Dendritic cell treated with granulocyte-macrophage colony-stimulating factor and Interleukin-4, amounts not matched to agents 40 ng/mL and 50 ng/mL, for 4 days (primary cell): Measurements from ENCODE around the gene ARHGAP21.
"Not testable (repeated sequence)": the region's sequence is repeated elsewhere in the genome, so short reads cannot be mapped to it uniquely, and the experiment has no call there.

ENCODE experiments used
- H3K27ac Mint-ChIP-seq: one replicate; pipeline ENCODE4 v1.8.0; 2022; ENCODE audit warnings: mild to moderate bottlenecking, mixed read lengths
- H3K27me3 Mint-ChIP-seq: one replicate; pipeline ENCODE4 v1.8.0; 2022; ENCODE audit warnings: mild to moderate bottlenecking, mixed read lengths
- H3K36me3 Mint-ChIP-seq: one replicate; pipeline ENCODE4 v1.8.0; 2022; ENCODE audit warnings: low read depth, mixed read lengths
- H3K4me1 Mint-ChIP-seq: one replicate; pipeline ENCODE4 v1.8.0; 2022; ENCODE audit warnings: low read depth, mixed read lengths
- H3K4me3 Mint-ChIP-seq: one replicate; pipeline ENCODE4 v1.8.0; 2022; ENCODE audit warnings: mild to moderate bottlenecking, moderate library complexity, mixed read lengths
- H3K9me3 Mint-ChIP-seq: one replicate; pipeline ENCODE4 v1.8.0; 2022; ENCODE audit warnings: mixed read lengths
- intact Hi-C: fragments of 100-400 bp; cut with micrococcal nuclease; formaldehyde crosslinking; loops from one replicate; pipeline ENCODE4 v1.15.0; 2022

Gene ARHGAP21

DNA sequence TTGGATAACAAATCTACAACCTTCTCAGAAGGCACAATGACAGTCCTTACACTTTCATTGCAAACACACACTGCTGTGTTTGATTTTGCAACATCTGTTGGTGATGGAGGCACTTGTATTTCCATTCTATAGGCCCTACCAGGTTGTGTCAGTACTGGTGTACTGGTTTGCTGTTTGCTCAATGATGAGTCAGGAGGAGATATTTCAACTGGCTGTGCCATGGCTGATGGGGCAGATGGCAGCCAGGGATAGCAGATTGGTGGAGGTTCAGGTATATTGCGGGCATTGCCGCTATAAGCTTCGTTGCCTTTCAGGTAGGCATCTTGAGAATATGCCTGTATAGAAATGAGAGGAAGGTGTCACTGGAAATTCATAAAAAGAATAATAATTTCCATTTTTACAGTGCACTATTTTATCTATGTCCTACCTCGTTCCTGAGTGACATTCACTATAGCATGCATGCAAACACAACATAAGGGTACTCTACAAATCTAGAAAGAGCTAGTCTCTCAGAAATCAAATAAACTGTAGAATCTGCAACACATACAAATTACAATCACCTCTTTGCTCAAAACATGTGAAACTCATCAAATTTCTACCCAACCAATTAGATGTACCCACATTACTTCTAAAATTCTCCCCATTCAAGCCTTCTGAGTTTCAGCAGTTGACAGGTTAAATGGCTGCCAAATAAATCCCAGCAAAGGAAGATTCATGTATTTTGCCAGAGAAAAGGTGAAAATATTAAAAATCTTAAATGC lies 102.5 kb downstream of the ARHGAP21 start:
- peaks cover 37% of the 10 kb centered on the region for H3K36me3 Mint-ChIP-seq
- H3K27ac Mint-ChIP-seq, H3K4me1 Mint-ChIP-seq, H3K4me3 Mint-ChIP-seq, intact Hi-C loops, H3K27me3 Mint-ChIP-seq, H3K9me3 Mint-ChIP-seq: not testable (repeated sequence)

DNA sequence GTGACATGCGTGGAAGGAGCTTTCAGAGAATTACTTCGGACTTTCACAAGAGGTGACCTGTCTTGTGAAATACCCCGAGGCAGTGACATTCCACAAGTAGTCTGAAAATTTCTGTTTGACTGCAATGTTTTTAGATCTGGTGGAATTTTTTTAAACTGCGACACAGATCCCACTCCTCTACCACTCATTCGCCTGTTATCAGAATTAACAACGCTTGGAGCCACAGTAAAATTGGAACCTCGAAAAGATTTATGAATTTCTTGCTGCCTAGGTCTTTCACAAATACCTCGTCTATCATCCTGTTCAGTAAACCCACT lies 103.7 kb downstream of the ARHGAP21 start:
- intact Hi-C loops, H3K27ac Mint-ChIP-seq, H3K4me3 Mint-ChIP-seq, H3K27me3 Mint-ChIP-seq, H3K4me1 Mint-ChIP-seq, H3K9me3 Mint-ChIP-seq: not testable (repeated sequence)
- peaks cover 43% of the 10 kb centered on the region for H3K36me3 Mint-ChIP-seq

DNA sequence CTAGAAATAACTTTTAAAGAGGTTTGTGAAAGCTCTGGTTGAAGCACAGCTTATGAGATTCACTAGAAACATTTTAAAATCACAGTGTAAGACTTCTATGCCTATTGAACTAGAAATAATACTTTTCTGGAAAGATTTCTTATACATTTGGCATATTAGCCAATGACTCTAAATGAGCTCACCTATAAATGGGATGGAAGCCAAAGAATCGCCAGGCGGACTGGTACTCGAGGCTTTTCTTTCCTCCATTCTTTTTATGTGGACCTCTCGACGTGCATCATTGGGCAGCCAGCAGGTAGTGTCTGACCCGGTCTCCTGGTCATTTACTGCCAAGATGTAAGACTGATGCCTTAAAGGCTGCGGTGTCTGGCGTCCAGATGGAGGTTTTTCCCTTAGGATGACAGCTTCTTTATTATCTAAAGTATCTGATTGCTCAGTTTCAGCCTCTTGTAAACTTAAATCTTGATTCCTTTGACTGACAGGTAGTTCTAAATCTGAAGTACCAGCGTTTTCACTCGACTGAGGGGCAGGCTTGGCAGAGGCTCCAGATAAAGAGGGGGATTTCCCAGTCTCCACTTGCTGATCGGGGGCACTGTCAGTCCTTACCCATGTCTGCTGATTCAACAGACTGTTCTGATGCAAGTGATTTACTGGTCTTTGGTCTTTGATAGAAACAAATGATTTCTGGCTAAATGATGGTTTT lies 104.2 kb downstream of the ARHGAP21 start:
- H3K36me3 Mint-ChIP-seq: peaks cover 48% of the 10 kb centered on the region
- H3K9me3 Mint-ChIP-seq, H3K4me3 Mint-ChIP-seq, H3K27ac Mint-ChIP-seq, intact Hi-C loops, H3K27me3 Mint-ChIP-seq, H3K4me1 Mint-ChIP-seq: not testable (repeated sequence)

DNA sequence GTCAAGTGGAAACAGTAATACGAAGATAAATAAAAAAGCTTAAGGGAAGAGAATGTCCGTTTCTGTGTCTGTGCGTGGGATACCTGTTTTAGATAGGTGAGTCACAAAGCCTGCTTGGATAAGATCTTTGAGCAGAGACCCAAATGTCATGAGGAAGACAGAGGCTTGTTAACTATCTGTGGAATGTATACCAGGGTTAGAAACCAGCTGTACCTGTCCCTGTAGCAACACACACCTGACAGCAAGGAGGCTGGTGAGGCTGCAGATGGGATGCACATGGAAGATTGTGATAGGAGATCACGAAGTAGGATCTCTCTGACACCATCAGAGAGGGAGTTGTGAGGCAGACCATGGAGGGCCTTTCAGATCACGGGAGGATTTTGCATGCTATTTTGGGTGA lies 105.3 kb downstream of the ARHGAP21 start:
- peaks cover 50% of the 10 kb centered on the region for H3K36me3 Mint-ChIP-seq
- H3K9me3 Mint-ChIP-seq: no peaks in the 10 kb centered on the region
- intact Hi-C loops: no loop called here
- no peak overlapping the region for H3K27ac Mint-ChIP-seq
- no peaks in the 10 kb centered on the region for H3K4me1 Mint-ChIP-seq
- H3K27me3 Mint-ChIP-seq: no peaks in the 10 kb centered on the region
- no peak overlapping the region for H3K4me3 Mint-ChIP-seq

DNA sequence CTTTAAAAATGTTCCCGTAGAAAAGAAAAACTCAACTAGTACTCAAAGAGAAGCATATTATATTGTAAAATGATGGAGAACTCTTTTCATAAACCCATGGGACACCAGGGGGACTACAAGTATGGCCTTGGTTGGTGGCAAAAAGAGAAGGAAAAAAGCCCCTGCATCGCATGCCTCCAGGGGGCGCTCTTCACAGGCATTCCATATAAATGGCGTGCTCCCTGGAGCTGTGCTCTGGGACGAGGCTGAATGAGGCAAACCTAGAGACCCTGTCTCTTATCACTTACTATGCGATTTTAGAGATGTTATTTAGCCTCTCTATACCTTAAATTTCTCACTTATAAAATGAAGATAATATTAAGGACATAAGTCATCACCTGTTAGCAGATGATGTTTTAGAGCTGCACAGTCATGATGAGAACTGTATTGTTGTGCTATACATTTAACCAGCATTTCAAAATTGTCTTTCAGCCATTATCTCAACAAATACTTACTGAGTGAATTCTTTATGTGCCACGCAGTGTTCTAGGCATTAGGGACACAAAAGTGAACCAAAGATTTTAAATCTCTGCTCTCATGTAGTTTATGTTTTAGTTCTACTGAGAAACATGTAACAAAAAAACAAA lies 105.8 kb downstream of the ARHGAP21 start:
- Mint-ChIP-seq H3K4me1 (no peaks in the 10 kb centered on the region), H3K27ac (no peak overlapping the region), H3K27me3 (no peaks in the 10 kb centered on the region), H3K36me3 (peaks cover 50% of the 10 kb centered on the region), H3K4me3 (no peak overlapping the region), H3K9me3 (no peaks in the 10 kb centered on the region)
- intact Hi-C loops: loop anchor here (1.0 kb wide), 1 partner anchor 463 kb away; no protein-coding TSS in a partner anchor

DNA sequence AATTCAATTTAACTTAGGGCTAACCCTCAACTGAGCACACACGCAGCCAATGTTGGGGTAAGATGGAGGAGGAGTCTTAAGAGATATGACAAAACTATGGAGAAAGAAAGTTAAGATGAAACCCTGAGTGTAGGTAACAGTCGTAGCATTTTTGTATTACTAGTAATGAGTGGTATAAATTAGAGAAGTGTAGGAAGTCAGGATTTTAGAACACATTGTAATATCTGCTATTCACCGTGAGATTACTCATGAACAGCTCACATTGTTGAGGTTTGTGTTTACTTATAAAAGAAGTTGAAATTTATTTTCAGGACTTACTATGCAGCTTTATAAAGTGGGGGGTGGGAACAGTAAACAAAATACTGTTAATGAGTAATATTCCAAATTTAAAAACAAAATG lies 107.2 kb downstream of the ARHGAP21 start:
- intact Hi-C loops: no loop called here
- H3K27me3 Mint-ChIP-seq: no peaks in the 10 kb centered on the region

DNA sequence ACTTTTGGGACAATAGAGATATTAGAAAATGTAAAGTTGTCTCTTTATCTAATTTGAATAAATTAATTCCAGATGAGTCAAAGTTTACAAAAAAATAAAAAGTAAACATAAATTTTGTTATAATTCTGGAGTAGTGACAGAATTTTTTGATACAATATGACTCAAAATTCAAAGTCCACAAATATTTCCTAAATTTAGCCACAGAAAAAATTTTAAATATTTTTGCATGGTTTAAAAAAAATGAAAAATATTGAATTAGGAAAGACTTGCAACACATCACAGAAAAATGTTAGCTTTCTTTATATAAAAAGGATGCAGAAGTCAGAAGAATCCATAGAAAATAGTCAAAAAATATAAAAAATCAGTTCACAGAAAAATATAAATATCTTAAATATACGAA lies 117.7 kb downstream of the ARHGAP21 start:
- intact Hi-C loops: no loop called here
- H3K4me1 Mint-ChIP-seq: peaks cover 15% of the 10 kb centered on the region
- H3K9me3 Mint-ChIP-seq: peaks cover 5% of the 10 kb centered on the region
- H3K27me3 Mint-ChIP-seq: no peaks in the 10 kb centered on the region
- no peak overlapping the region for H3K27ac Mint-ChIP-seq
- no peak overlapping the region for H3K4me3 Mint-ChIP-seq
- peaks cover 44% of the 10 kb centered on the region for H3K36me3 Mint-ChIP-seq

More for the DNA sequence above, 107.2 kb downstream of the ARHGAP21 start:
- H3K4me1 Mint-ChIP-seq: no peaks in the 10 kb centered on the region
- no peak overlapping the region for H3K4me3 Mint-ChIP-seq
- no peaks in the 10 kb centered on the region for H3K9me3 Mint-ChIP-seq
- H3K36me3 Mint-ChIP-seq: peaks cover 52% of the 10 kb centered on the region
- no peak overlapping the region for H3K27ac Mint-ChIP-seq

DNA sequence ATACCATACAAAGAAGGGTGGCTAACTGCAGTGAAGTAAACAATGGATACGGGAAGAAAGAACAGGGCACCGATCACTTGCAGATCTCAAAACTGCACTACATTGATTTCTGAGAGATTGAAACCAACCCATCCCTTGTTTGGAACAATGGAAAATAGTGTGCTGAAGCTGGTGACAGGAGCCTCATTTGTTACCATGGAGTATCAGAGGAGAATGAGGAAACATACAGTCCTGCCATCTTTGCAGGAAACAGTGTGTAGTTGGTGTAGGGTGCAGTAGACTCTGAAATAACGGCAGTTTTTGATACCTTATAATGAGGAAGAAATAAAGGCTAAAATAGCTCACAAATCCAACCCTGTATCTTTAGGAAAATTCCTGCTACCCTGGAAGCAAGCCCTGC lies 118.5 kb downstream of the ARHGAP21 start:
- Mint-ChIP-seq H3K9me3 (peaks cover 5% of the 10 kb centered on the region), H3K36me3 (peaks cover 50% of the 10 kb centered on the region), H3K4me1 (peaks cover 15% of the 10 kb centered on the region), H3K27ac (no peak overlapping the region), H3K27me3 (no peaks in the 10 kb centered on the region), H3K4me3 (no peak overlapping the region)
- intact Hi-C loops: no loop called here

DNA sequence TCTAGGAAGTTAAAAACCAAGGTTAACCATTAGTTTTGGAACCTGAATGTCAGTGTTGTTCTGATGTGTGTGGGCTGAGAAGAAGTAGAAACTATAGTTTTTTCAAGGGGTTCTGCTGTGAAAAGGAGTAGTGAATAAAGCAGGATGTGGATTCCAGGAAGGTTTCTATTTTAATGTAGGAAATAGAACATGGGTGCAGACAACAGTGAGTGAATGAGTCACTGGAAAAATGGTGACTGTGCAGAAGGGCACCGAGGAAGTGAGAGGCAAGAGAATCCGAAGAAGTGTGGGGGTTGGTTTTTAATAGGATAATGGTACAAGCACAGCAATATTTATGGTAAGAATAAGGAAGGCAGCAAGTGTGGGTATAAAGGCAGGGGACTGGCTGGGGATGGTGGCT lies 120.4 kb downstream of the ARHGAP21 start:
- H3K4me3 Mint-ChIP-seq: no peak overlapping the region
- no peaks in the 10 kb centered on the region for H3K27me3 Mint-ChIP-seq
- intact Hi-C loops: no loop called here

DNA sequence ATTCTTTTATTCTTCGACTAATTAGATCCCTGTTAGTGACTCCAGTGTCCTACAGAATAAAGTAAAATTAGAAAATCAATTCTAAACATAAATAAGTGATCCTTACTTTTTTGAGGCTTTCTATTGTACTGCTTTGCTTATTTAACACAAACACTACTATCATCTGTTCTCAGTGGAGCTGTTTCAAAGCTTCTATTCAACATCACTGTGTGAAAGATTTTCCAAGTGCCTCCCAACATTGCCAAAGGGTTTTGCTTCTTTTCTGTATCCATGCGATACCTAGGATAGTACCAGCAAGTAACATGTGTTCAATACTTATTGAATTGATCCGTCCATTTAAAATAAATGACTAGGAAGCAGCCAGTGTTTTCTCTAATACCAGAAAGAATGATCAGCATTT lies 125.7 kb downstream of the ARHGAP21 start:
- no peak overlapping the region for H3K4me3 Mint-ChIP-seq
- peaks cover 93% of the 10 kb centered on the region for H3K36me3 Mint-ChIP-seq
- H3K27me3 Mint-ChIP-seq: no peaks in the 10 kb centered on the region
- intact Hi-C loops: no loop called here
- no peaks in the 10 kb centered on the region for H3K9me3 Mint-ChIP-seq
- H3K4me1 Mint-ChIP-seq: peaks cover 6% of the 10 kb centered on the region
- H3K27ac Mint-ChIP-seq: no peak overlapping the region

More for the DNA sequence above, 120.4 kb downstream of the ARHGAP21 start:
- Mint-ChIP-seq H3K9me3 (peaks cover 5% of the 10 kb centered on the region), H3K27ac (peak overlapping the region; percentile 27), H3K36me3 (peaks cover 65% of the 10 kb centered on the region), H3K4me1 (peaks cover 15% of the 10 kb centered on the region)

DNA sequence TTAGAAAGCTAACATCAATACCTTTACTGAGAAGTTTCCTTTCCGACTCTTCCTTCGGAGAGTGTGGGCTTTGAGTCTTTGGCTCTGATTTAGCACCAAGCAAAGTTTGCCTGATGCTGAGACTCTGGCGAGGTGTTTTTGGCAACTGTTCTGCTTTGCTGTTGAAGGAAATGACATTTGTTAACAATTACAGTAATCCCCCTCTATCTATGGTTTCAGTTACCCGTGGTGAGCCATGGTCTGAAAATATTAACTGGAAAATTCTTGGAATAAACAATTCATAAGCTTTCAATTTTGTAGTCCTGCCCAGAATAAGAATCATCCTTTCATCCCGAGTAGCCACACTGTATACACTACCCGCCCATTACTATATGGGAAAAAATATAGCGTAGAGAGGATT lies 126.3 kb downstream of the ARHGAP21 start:
- intact Hi-C loops: no loop called here
- Mint-ChIP-seq H3K27ac (no peak overlapping the region), H3K4me1 (peaks cover under 1% of the 10 kb centered on the region), H3K9me3 (no peaks in the 10 kb centered on the region), H3K4me3 (no peak overlapping the region), H3K36me3 (peaks cover 93% of the 10 kb centered on the region), H3K27me3 (no peaks in the 10 kb centered on the region)

DNA sequence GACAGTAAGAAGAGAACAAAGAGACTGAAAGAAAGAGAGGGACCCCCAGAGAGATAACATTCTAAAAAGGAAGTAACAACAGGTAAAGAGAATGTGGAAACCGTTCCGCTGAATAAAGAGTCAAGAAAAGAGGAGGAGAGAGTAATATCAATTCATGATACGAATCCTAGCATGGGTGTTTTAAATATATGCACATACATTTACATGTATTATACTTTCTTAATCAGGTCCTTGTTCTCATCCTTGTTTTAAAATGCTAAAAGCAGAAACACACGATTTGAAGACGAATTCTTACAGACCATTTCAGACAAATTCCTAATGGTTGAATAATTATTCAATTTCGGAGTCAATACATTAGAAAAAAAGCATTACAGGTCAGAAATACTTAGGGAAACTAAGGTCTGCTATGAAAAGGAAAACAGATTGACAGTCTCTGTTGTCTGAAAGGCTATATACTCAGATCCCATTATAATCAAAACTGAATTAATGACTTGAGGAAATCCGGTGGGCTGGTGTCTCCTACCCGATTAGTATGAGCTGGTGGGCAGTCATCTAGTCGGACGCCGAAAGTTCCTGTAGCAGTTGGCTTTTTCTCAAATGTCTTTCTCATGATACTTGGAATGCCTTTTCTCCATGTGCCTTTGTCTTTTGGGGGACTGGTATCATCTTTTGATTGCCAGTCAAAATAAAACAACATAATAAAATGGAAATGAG lies 127.3 kb downstream of the ARHGAP21 start:
- no peak overlapping the region for H3K4me3 Mint-ChIP-seq
- H3K9me3 Mint-ChIP-seq: no peaks in the 10 kb centered on the region
- H3K36me3 Mint-ChIP-seq: peaks cover 94% of the 10 kb centered on the region
- H3K27ac Mint-ChIP-seq: no peak overlapping the region
- H3K4me1 Mint-ChIP-seq: no peaks in the 10 kb centered on the region
- no peaks in the 10 kb centered on the region for H3K27me3 Mint-ChIP-seq
- intact Hi-C loops: no loop called here

DNA sequence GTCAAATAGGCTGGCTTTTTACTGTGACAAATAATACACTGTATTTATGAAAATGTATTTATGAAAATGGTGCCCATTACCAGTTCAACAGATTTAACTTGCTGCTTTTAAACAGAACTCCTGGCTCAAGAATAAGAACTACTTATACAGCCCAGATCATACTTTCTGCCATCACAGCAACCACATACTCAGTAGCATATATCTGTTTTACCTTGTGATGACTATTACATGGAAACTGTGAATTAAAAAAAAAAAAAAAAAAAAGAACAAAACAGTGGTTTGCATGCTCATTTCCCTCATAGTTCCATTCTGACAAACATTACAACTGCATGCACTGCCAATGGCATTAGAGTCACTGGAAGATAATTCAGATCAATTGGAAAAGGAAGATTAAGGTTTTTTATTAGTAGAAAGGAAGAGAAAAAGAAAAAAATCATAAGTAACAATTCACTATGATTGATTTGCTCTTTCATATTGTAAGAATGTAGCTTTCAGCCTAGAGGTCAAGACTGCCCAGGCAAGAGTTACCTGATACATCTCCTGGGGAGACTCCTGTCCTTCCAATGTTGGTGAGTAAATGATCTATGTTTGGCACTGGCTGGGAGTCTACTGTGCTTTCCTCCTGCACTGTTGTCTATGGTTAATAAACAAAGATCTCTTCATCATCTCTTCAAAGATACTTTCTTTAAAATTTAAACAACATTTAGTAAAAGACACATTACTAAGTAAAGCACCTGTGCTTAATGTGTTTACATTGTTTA lies 132.8 kb downstream of the ARHGAP21 start:
- intact Hi-C loops: no loop called here
- peaks cover 95% of the 10 kb centered on the region for H3K36me3 Mint-ChIP-seq
- H3K9me3 Mint-ChIP-seq: no peaks in the 10 kb centered on the region
- H3K27me3 Mint-ChIP-seq: no peaks in the 10 kb centered on the region
- no peaks in the 10 kb centered on the region for H3K4me1 Mint-ChIP-seq
- H3K27ac Mint-ChIP-seq: no peak overlapping the region
- no peak overlapping the region for H3K4me3 Mint-ChIP-seq
